Bone marrow (tissue), 2 donors: ENCODE measurements around the gene PHYKPL.
A peak's percentile ranks its signal among the peaks of the same experiment; 100 is the strongest.
"Not testable (repeated sequence)": the region's sequence is repeated elsewhere in the genome, so short reads cannot be mapped to it uniquely, and the experiment has no call there.

Experiments
- DNase-seq, 2 donors: peaks; one replicate each; lab custom pipeline; 2025; lab: John Stamatoyannopoulos, UW

The PHYKPL gene

GRCh38 chr5:178239626-178240301, 7.2 kb upstream of the PHYKPL start:
- DNase-seq: peak in 1 of 2 donors; percentile 61

- DNase-seq: peak in 1 of 2 donors; percentile 40
Measured at GRCh38 chr5:178238711-178239592, 6.3 kb upstream of the PHYKPL start.

GRCh38 chr5:178238313-178238635, 5.7 kb upstream of the PHYKPL start:
- DNase-seq: no peak

DNA sequence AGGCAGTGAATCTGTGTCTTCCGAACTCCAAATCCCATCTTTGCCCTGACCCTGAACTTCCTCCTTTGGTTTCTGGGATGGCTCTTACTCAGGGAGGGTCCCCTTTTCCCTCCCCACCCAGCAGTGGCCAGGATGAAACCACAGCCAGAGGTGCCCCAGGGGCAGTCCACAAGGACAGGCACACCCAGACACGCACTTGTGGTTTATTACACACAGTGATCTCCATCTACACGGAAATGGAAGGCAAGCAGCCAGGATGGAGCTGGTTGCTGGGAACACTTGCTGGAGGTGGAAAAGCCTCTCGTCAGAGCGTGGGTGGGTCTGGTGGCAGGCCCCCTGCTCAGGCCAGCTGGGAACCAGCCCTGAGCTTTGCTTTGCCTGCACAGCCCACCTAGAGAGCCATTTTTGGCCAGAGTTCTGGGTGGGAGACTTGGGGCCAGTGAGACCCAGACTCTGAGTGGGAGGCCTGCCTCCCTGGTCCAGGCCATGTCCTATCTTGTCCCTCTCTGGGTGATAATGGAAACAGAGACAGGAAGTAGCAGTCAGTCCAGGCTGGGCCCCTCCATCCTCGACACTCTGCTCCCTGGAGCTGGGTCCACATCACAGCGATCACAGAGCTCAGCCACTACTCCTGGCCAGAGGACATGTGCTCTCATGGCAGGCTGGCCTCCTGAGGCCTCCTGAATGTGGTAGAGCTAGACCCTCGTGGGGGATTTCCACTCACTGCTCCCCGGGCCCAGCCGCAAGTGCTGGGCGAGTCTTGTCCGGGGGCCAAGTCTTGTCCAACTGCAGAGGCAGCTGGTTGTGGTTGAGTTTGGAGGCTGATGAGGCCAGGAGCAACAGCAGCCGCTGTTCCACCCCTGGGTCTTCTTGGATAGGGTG, 5.1 kb upstream of the PHYKPL start:
- DNase-seq: no peak

- peak in 1 of 2 donors; percentile 22 for DNase-seq
Measured at GRCh38 chr5:178236679-178237078, 4.1 kb upstream of the PHYKPL start.

GRCh38 chr5:178236126-178236525, 3.5 kb upstream of the PHYKPL start:
- no peak for DNase-seq

- DNase-seq: no peak
Measured at GRCh38 chr5:178235588-178235974, 3.0 kb upstream of the PHYKPL start.

DNA sequence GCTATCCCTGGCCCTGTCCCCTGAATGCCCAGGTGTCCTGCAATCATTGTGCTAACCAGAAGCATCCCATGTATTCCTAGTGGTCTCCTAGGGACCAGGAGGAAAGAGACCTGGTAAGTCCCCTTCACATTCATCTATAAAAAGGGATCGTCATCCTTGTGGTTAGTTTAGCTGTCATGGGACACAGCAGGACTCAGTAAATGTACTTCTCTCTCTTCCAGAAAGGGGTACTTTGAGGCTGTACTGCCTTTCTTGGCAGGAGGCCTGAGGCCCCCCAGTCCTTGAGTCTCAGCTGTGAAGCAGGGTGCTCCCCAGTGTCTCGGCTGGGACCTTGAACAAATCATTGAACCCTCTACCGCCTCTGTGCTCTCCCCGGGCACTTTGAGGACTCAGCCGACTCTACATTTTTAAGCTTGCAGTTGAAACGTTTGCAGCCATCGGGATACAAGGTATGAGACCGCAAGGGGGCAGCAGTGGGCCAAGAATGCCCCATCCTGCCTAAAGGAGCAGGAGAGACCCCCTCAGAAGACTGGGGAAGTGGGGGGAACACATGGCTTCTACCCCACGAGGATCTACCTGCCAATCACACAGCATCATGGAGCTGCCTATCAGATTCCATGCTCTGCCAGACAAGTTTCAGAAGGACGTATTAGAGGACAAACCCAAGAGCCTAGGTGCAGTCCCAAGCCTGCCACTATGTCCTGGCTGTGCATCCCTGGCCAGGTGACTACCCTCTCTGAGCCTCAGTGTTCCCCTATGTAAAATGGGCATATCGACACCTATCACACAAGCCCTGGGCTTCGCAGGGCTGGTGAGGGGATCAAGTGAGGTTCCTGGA, 2.4 kb upstream of the PHYKPL start:
- DNase-seq: peak; percentile 28 to 71

- DNase-seq: no peak
Measured at GRCh38 chr5:178234121-178234749, 1.6 kb upstream of the PHYKPL start.

- DNase-seq: peak in 1 of 2 donors; percentile 9
Measured at GRCh38 chr5:178232920-178233429, 373 bp upstream of the PHYKPL start.

GRCh38 chr5:178231539-178232123, 971 bp downstream of the PHYKPL start:
- no peak for DNase-seq

DNA sequence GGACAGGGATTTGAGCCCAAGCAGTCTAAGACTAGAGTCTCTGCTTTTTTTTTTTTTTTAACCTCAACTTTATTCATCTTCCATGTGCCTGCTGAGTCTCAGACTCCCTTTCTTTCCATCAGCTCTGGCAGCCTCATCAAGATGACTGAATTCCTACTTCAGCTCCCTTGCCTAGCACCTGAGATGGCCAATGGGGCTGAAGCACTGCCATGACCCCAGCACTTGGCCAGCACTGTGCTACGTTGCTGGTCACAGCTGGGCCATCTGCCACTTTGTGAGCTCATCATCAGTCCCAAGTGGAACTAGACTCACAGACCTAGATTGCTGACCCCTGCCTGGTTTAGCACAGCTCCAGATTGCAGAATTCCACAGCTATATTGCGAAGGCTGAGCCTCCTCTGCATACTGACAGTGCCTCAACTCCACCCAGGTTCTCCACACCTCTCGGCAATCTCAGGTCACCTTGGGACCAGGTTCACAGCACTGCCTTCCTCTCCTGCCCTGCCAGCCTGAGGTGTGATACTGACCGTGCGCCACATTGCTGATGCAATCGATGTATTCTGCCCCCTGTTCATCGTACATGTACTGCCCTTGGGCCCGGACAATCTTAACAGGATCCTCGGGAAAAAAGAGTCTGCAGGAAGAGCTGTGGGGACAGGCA, 1.6 kb downstream of the PHYKPL start:
- no peak for DNase-seq

DNA sequence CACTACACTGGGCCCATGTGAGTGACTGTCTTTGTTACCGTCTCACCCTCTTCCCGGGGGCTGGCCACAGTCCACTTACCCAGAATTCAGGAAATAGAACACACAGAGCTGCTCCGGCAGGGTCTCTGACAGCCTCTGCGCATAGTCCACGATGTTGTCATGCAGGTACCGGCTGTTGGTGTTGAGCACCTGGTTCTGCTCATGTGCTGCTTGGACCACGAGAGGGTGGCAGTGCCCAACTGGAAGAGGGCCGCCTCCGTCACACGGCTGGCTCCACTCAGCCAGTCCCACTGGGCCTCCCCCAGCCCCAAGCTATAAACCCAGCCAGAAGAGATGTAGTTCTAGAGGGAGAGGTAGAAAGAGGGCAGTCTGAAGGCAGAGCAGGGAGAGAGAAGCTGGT, 2.7 kb downstream of the PHYKPL start:
- DNase-seq: no peak

DNA sequence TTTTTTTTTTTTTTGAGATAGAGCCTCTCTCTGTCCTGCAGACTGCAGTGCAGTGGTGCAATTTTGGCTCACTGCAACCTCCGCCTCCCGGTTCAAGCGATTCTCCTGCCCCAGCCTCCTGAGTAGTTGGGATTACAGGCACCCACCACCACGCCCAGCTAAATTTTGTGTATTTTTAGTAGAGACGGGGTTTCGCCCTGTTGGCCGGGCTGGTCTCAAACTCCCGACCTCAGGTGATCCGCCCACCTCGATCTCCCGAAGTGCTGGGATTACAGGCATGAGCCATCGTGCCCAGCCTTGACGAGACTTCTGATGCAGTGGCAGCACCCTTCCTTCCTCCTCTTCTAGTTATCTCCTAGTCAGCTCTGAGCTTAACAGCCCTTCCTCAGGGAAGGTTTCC, 3.5 kb downstream of the PHYKPL start:
- not testable (repeated sequence) for DNase-seq

DNA sequence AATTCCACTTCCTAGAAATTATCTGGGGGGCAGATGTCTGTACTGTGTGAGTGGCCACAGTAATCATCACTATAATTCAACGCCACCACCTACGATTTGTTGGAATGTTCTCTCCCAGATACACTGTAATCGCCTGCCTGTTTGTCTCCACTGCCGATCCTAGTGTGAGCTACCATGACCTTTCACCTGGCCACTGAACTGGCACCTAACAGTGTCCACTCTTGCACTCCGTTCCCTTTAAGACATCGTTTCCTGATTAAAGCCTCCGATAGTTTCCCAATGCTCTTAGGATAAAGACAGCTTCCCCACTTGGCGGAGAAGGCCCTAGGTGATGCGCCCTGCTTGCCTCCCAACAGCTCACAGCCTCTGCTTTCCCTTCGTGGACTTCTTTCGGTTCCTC, 4.0 kb downstream of the PHYKPL start:
- DNase-seq: no peak

DNA sequence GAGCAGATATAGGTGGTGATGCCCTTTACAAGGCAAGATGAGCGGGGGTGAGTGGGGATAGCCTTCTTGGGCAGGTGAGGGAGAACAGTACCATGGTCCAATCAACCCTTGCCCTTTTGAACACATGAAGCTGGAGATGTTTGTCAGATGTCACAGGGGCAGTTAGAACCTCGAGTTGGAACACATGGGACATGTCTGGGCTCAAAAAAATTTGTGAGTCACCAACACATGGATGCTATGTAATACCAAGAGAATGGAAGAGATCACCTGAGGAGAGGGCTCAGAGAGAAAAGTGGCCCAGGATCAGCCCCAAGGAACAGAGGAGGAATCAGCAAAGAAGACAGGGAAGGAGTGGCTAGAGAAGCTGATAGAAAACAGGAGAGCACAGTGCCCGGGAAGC, 4.7 kb downstream of the PHYKPL start:
- no peak for DNase-seq

GRCh38 chr5:178227138-178227659, 5.4 kb downstream of the PHYKPL start:
- no peak for DNase-seq

- DNase-seq: no peak
Measured at GRCh38 chr5:178225174-178225573, 7.4 kb downstream of the PHYKPL start.

GRCh38 chr5:178224403-178224802, 8.2 kb downstream of the PHYKPL start:
- no peak for DNase-seq
